PC-3 (cell line): ENCODE measurements around the gene COPZ1. TPM values are rescaled to one million over a fixed set of nuclear protein-coding genes. Genes with fewer than 3 reads are reported as not detected.

Source experiments
- ATAC-seq: fragments of 200-7000 bp; cut with Tn5 transposase; 2 replicates; pipeline ENCODE4 v1.9.1; 2020; ENCODE audit warnings: mild to moderate bottlenecking, moderate library complexity
- BruUV-seq: library from RNA; stranded (reverse); fragments of 400-500 nt; replicated peaks from 2 replicates; lab custom pipeline; 2021; lab: Mats Ljungman, UMichigan
- CTCF ChIA-PET: fragments of 300-600 bp; sonication (Branson Sonifier 250); formaldehyde crosslinking; loops from one replicate; lab custom pipeline; 2022; ENCODE audit warnings: antibody characterized with exemption; lab: Charles Lee
- POLR2A ChIA-PET: fragments of 300-600 bp; sonication (Branson Sonifier 250); formaldehyde crosslinking; loops from one replicate; lab custom pipeline; 2022; ENCODE audit warnings: antibody characterized with exemption; ENCODE audit not compliant: unreplicated experiment; lab: Charles Lee
- DNase-seq: peaks from one replicate; pipeline ENCODE4 v3.0.0-alpha.2; 2015
- H2AFZ ChIP-seq: fragments of 300-600 bp; sonication (generic); 2 replicates; pipeline ENCODE4 v1.6.0; 2016; ENCODE audit warnings: antibody characterized with exemption, low read length
- H3F3A ChIP-seq: fragments of 300-600 bp; sonication (generic); one replicate; pipeline ENCODE4 v1.6.0; 2017; ENCODE audit warnings: antibody characterized with exemption, low read length, control low read depth, mild to moderate bottlenecking; ENCODE audit not compliant: unreplicated experiment
- H3K27ac ChIP-seq: fragments of 300-600 bp; sonication (generic); 2 replicates; pipeline ENCODE4 v1.5.1; 2016; ENCODE audit warnings: mild to moderate bottlenecking, low read length
- H3K27me3 ChIP-seq: fragments of 300-600 bp; sonication (generic); 2 replicates; pipeline ENCODE4 v1.6.1; 2016; ENCODE audit warnings: low read length, mixed read lengths
- H3K36me3 ChIP-seq: fragments of 300-600 bp; sonication (generic); 2 replicates; pipeline ENCODE4 v1.6.1; 2016; ENCODE audit warnings: low read depth, mixed run types, low read length, mixed read lengths
- H3K4me1 ChIP-seq: fragments of 300-600 bp; sonication (generic); 2 replicates; pipeline ENCODE4 v1.5.1; 2016; ENCODE audit warnings: low read length; ENCODE audit not compliant: insufficient read depth
- H3K4me2 ChIP-seq: fragments of 300-600 bp; sonication (generic); 2 replicates; pipeline ENCODE4 v1.6.0; 2016; ENCODE audit warnings: low read length
- H3K4me3 ChIP-seq: fragments of 300-600 bp; sonication (generic); 2 replicates; pipeline ENCODE4 v1.5.1; 2016; ENCODE audit warnings: mild to moderate bottlenecking, low read length, mixed read lengths
- H3K79me2 ChIP-seq: fragments of 300-600 bp; sonication (generic); 2 replicates; pipeline ENCODE4 v1.6.1; 2017; ENCODE audit warnings: low read length, mixed read lengths
- H3K9ac ChIP-seq: fragments of 300-600 bp; sonication (generic); 2 replicates; pipeline ENCODE4 v1.6.0; 2016; ENCODE audit warnings: mild to moderate bottlenecking, low read length
- H3K9me2 ChIP-seq: fragments of 300-600 bp; sonication (generic); replicated peaks from 2 replicates; pipeline ENCODE4 v1.6.1; 2016; ENCODE audit warnings: mixed run types, low read length, mixed read lengths
- H3K9me3 ChIP-seq: fragments of 300-600 bp; sonication (generic); 2 replicates; pipeline ENCODE4 v1.6.1; 2016; ENCODE audit warnings: low read length, mixed read lengths
- H4K20me1 ChIP-seq: fragments of 300-600 bp; sonication (generic); 2 replicates; pipeline ENCODE4 v1.6.1; 2016; ENCODE audit warnings: low read length, mixed read lengths
- CTCF ChIP-seq: fragments of 300-600 bp; sonication (generic); conservative IDR thresholded peaks from 2 replicates; pipeline ENCODE4 v1.5.1; 2017; ENCODE audit warnings: antibody characterized with exemption, low read depth, mild to moderate bottlenecking, low read length
- EZH2 ChIP-seq: fragments of 300-600 bp; sonication (generic); IDR thresholded peaks from one replicate; pipeline ENCODE4 v1.6.1; 2017; ENCODE audit warnings: antibody characterized with exemption, mild to moderate bottlenecking, low read length; ENCODE audit not compliant: unreplicated experiment
- EZH2phosphoT487 ChIP-seq: fragments of 300-600 bp; sonication (generic); IDR thresholded peaks from 2 replicates; pipeline ENCODE4 v1.6.1; 2018; ENCODE audit warnings: mild to moderate bottlenecking, antibody characterized with exemption, low read length, borderline replicate concordance
- intact Hi-C: fragments of 100-400 bp; cut with micrococcal nuclease; formaldehyde crosslinking; loops from 2 replicates; pipeline ENCODE4 v1.9.0; 2023
- total RNA-seq: library from RNA; depleted of rRNA; stranded (reverse); fragments of >200 nt; gene quantifications from 2 replicates; pipeline ENCODE4 v1.2.3, GENCODE V29; 2014

Gene COPZ1
- total RNA-seq, 1 experiment from 2014 or later: 121 TPM

- Histone ChIP-seq H3K9me3 (no peaks in the 10 kb centered on the region), H2AFZ (no peak overlapping the region), H3K9me2 (no peaks in the 10 kb centered on the region), H3K9ac (no peak overlapping the region), H3F3A (no peaks in the 10 kb centered on the region), H3K79me2 (no peaks in the 10 kb centered on the region), H3K27ac (no peak overlapping the region), H3K4me1 (peaks cover 15% of the 10 kb centered on the region), H3K27me3 (no peaks in the 10 kb centered on the region), H4K20me1 (no peaks in the 10 kb centered on the region), H3K4me3 (no peak overlapping the region), H3K36me3 (no peaks in the 10 kb centered on the region), H3K4me2 (no peak overlapping the region)
- ChIA-PET CTCF (no interaction called here), POLR2A (no interaction called here)
- intact Hi-C loops: no loop called here
- ATAC-seq (no peak), DNase-seq (no peak)
- no TSS peak for BruUV-seq
- TF ChIP-seq EZH2phosphoT487: no peak
- no peak for TF ChIP-seq CTCF
- TF ChIP-seq EZH2: no peak
Measured at GRCh38 chr12:54385251-54385914, 60.5 kb downstream of the COPZ1 start.

GRCh38 chr12:54386403-54387113 lies 61.6 kb downstream of the COPZ1 start:
- no peak overlapping the region for H3K9ac ChIP-seq
- intact Hi-C loops: no loop called here
- ChIA-PET POLR2A (interaction anchor here (0.6 kb wide), 1 partner anchor 18 kb away, joined by 3 read pairs; no protein-coding TSS in a partner anchor), CTCF (interaction anchor here (0.9 kb wide), 1 partner anchor 13 kb away, joined by 3 read pairs; no protein-coding TSS in a partner anchor)
- H3K36me3 ChIP-seq: no peaks in the 10 kb centered on the region
- no peak overlapping the region for H3K27ac ChIP-seq
- H3K27me3 ChIP-seq: no peaks in the 10 kb centered on the region
- no peak overlapping the region for H3K4me2 ChIP-seq
- no peak for ATAC-seq
- BruUV-seq: no TSS peak
- no peaks in the 10 kb centered on the region for H4K20me1 ChIP-seq
- no peak for DNase-seq
- H3F3A ChIP-seq: no peaks in the 10 kb centered on the region
- H2AFZ ChIP-seq: no peak overlapping the region
- no peaks in the 10 kb centered on the region for H3K79me2 ChIP-seq
- H3K9me2 ChIP-seq: no peaks in the 10 kb centered on the region
- no peak for TF ChIP-seq EZH2
- TF ChIP-seq CTCF: no peak
- no peak for TF ChIP-seq EZH2phosphoT487
- no peak overlapping the region for H3K4me3 ChIP-seq
- peaks cover 15% of the 10 kb centered on the region for H3K4me1 ChIP-seq
- no peaks in the 10 kb centered on the region for H3K9me3 ChIP-seq
